HepG2 (cell line): ENCODE measurements around the gene TNFRSF6B. TPM values are rescaled to one million over a fixed set of nuclear protein-coding genes. Genes with fewer than 3 reads are reported as not detected.
A peak's percentile ranks its signal among the peaks of the same experiment; 100 is the strongest.

ENCODE experiments used
- ATAC-seq: fragments of 200-7000 bp; cut with Tn5 transposase; 3 replicates; pipeline ENCODE4 v1.9.1; 2020; ENCODE audit warnings: mild to moderate bottlenecking, moderate library complexity
- BruUV-seq: library from RNA; stranded (reverse); fragments of 400-500 nt; replicated peaks from 2 replicates; lab custom pipeline; 2021; lab: Mats Ljungman, UMichigan
- CTCF ChIA-PET: fragments of 300-600 bp; formaldehyde crosslinking; extraction: SDS; loops from one replicate; lab custom pipeline; 2021; ENCODE audit warnings: low total read pairs, inconsistent platforms, low intra/inter-chr PET ratio; lab: Yijun Ruan, JAX
- POLR2A ChIA-PET: fragments of 350-600 bp; sonication (Branson Sonifier 250); formaldehyde crosslinking; loops from one replicate; lab custom pipeline; 2020; ENCODE audit warnings: antibody characterized with exemption, inconsistent platforms; lab: Yijun Ruan, JAX
- DNase-seq: peaks from one replicate; pipeline ENCODE4 v3.0.0-alpha.2; 2015; ENCODE audit warnings: low spot score
- FAIRE-seq: peaks from 3 replicates; lab custom pipeline; 2011; peaks lifted over from hg19 to GRCh38; lab: Jason Lieb, UNC
- H2AFZ ChIP-seq: one replicate; pipeline ENCODE4 v1.6.1; 2011; ENCODE audit warnings: low read length, inconsistent platforms
- H3K27ac ChIP-seq: fragments of 300-600 bp; 3 replicates; pipeline ENCODE4 v1.8.0; 2011; ENCODE audit warnings: mixed run types, mild to moderate bottlenecking, mixed read lengths, low read length, inconsistent platforms; ENCODE audit not compliant: insufficient read depth; ENCODE audit errors: extremely low read length
- H3K27me3 ChIP-seq, 2 experiments: fragments of 200-600 bp in 1 of 2; 2 replicates in 1 of 2; 3 replicates in 1 of 2; pipeline versions ENCODE4 v1.6.0 to v1.8.0; 2011; ENCODE audit warnings: low read length in 2 of 2, mild to moderate bottlenecking in 2 of 2, moderate library complexity in 2 of 2, inconsistent platforms in 1 of 2; ENCODE audit not compliant: insufficient read depth in 2 of 2, control insufficient read depth in 1 of 2
- H3K36me3 ChIP-seq, 2 experiments: fragments of 200-600 bp in 1 of 2; replicated peaks in 1 of 2; 2 replicates in 1 of 2; 3 replicates in 1 of 2; pipeline versions ENCODE4 v1.5.1 to v1.8.0; 2011; ENCODE audit warnings: low read length in 2 of 2, inconsistent platforms in 1 of 2; ENCODE audit not compliant: insufficient read depth in 2 of 2, control insufficient read depth in 1 of 2
- H3K4me1 ChIP-seq: 2 replicates; pipeline ENCODE4 v1.5.1; 2012; ENCODE audit warnings: low read length, inconsistent platforms; ENCODE audit not compliant: insufficient read depth
- H3K4me2 ChIP-seq: 2 replicates; pipeline ENCODE4 v1.6.0; 2011; ENCODE audit warnings: low read depth, low read length, inconsistent platforms
- H3K4me3 ChIP-seq, 3 experiments: fragments of 200-600 bp in 1 of 3; sonication (generic), shearing (Covaris generic) in 1 of 3; replicated peaks in 1 of 3; 2 replicates each; pipeline ENCODE4 v1.5.1; 2011 to 2016; ENCODE audit warnings: low read length in 3 of 3, inconsistent platforms in 2 of 3, low read depth in 2 of 3, mild to moderate bottlenecking in 2 of 3, control low read depth in 1 of 3, mixed read lengths in 1 of 3; ENCODE audit not compliant: insufficient read depth in 1 of 3
- H3K79me2 ChIP-seq: one replicate; pipeline ENCODE4 v1.6.1; 2011; ENCODE audit warnings: low read length, inconsistent platforms; ENCODE audit not compliant: insufficient read depth
- H3K9ac ChIP-seq: 2 replicates; pipeline ENCODE4 v1.6.0; 2011; ENCODE audit warnings: mild to moderate bottlenecking, low read depth, low read length, inconsistent platforms; ENCODE audit not compliant: insufficient read depth
- H3K9me3 ChIP-seq: 2 replicates; pipeline ENCODE4 v1.5.1; 2012; ENCODE audit warnings: mild to moderate bottlenecking, low read length
- H4K20me1 ChIP-seq: 2 replicates; pipeline ENCODE4 v1.6.0; 2011; ENCODE audit warnings: inconsistent platforms, mild to moderate bottlenecking, low read length, moderate library complexity; ENCODE audit not compliant: insufficient read depth
- ASH2L ChIP-seq: fragments of 300-600, 200-600 bp; sonication (generic); IDR thresholded peaks from 2 replicates; pipeline ENCODE4 v1.7.0; 2017; ENCODE audit warnings: low read depth, mild to moderate bottlenecking, moderate library complexity, mixed read lengths, low read length; ENCODE audit not compliant: insufficient read length
- DMAP1 ChIP-seq: IDR thresholded peaks from 2 replicates; pipeline ENCODE4 v1.6.1; 2016
- DNMT1 ChIP-seq: sonication (generic); formaldehyde crosslinking; IDR thresholded peaks from 2 replicates; pipeline ENCODE4 v1.5.1; 2020; ENCODE audit warnings: mild to moderate bottlenecking, missing genetic modification reagents
- GTF3A ChIP-seq: sonication (generic); formaldehyde crosslinking; conservative IDR thresholded peaks from 2 replicates; pipeline ENCODE4 v1.4.0; 2020; ENCODE audit warnings: mild to moderate bottlenecking, missing genetic modification reagents
- HCFC1 ChIP-seq: fragments of 150-350 bp; IDR thresholded peaks from 2 replicates; pipeline ENCODE4 v1.6.1; 2014; ENCODE audit warnings: low read depth, low read length
- JUNB ChIP-seq: sonication (generic); formaldehyde crosslinking; IDR thresholded peaks from 2 replicates; pipeline ENCODE4 v1.8.0; 2022; ENCODE audit warnings: missing genetic modification reagents, mild to moderate bottlenecking, borderline replicate concordance
- MYC ChIP-seq: sonication (generic); formaldehyde crosslinking; IDR thresholded peaks from 2 replicates; pipeline ENCODE4 v1.9.0; 2021; ENCODE audit warnings: missing genetic modification reagents, borderline replicate concordance
- PBX2 ChIP-seq: IDR thresholded peaks from 2 replicates; pipeline ENCODE4 v1.6.1; 2016; ENCODE audit warnings: control low read depth
- PCBP1 ChIP-seq: fragments of 200-400 bp; formaldehyde crosslinking; IDR thresholded peaks from 2 replicates; pipeline ENCODE4 v1.6.1; 2017; ENCODE audit warnings: mild to moderate bottlenecking, low read depth, low read length, borderline replicate concordance
- PHF8 ChIP-seq: sonication (generic); formaldehyde crosslinking; IDR thresholded peaks from 2 replicates; pipeline ENCODE4 v1.5.0; 2020; ENCODE audit warnings: missing genetic modification reagents
- SSRP1 ChIP-seq: IDR thresholded peaks from 2 replicates; pipeline ENCODE4 v1.6.1; 2016; ENCODE audit warnings: control low read depth
- XRCC5 ChIP-seq: fragments of 200-400 bp; formaldehyde crosslinking; optimal IDR thresholded peaks from 2 replicates; pipeline ENCODE3; 2017; ENCODE audit warnings: mild to moderate bottlenecking, low read length
- YY1 ChIP-seq: IDR thresholded peaks from 2 replicates; pipeline ENCODE4 v1.6.1; 2011; ENCODE audit warnings: low read length, low read depth, moderate library complexity, mild to moderate bottlenecking; ENCODE audit not compliant: insufficient read depth, insufficient replicate concordance
- ZBTB38 ChIP-seq: sonication (generic); formaldehyde crosslinking; IDR thresholded peaks from 2 replicates; pipeline ENCODE4 v1.5.1; 2020; ENCODE audit warnings: mild to moderate bottlenecking, missing genetic modification reagents
- ZNF598 ChIP-seq: sonication (generic); formaldehyde crosslinking; IDR thresholded peaks from 2 replicates; pipeline ENCODE4 v1.5.1; 2020; ENCODE audit warnings: mild to moderate bottlenecking, missing genetic modification reagents, borderline replicate concordance
- WGBS: methylation state at CpG from one replicate; pipeline ENCODE4 v1.1.6; 2017; ENCODE audit warnings: low lambda C conversion rate; 5-methylcytosine and 5-hydroxymethylcytosine counted together
- in situ Hi-C: cut with HindIII; loops from 2 replicates; pipeline ENCODE4 v1.10.0; 2017; ENCODE audit warnings: low pct_unique_long_range_greater_than_20kb; ENCODE audit not compliant: extremely low pct_ligation_motif_present
- intact Hi-C: fragments of 100-400 bp; cut with micrococcal nuclease; formaldehyde crosslinking; loops from one replicate; pipeline ENCODE4 v1.10.0; 2022; ENCODE audit not compliant: unreplicated experiment
- polyA plus RNA-seq, 8 experiments: library from polyadenylated mRNA; depleted of rRNA in 3 of 8; stranded (reverse) in 7 of 8; unstranded in 1 of 8; fragments of >200 nt; fragmentation: Illumina TruSeq in 4 of 8; extraction: Trizol in 4 of 8; gene quantifications; 2 replicates each; pipeline versions ENCODE4 v1.2.1 to v1.2.3, GENCODE V29; 2011 to 2016; ENCODE audit warnings: low read depth in 4 of 8, missing spikeins in 1 of 8, mixed read lengths in 1 of 8; ENCODE audit not compliant: insufficient read depth in 1 of 8
- total RNA-seq, 5 experiments: library from RNA; depleted of rRNA; stranded (reverse); fragments of >200 nt; fragmentation: Illumina TruSeq; extraction: Trizol; gene quantifications; 2 replicates each; pipeline ENCODE4 v1.2.3, GENCODE V29; 2016; ENCODE audit warnings: low read depth in 1 of 5
- TF ChIP-seq, protein P1 (sequence below): sonication (generic); formaldehyde crosslinking; IDR thresholded peaks from 2 replicates; pipeline ENCODE4 v1.4.0; 2020; ENCODE audit warnings: missing genetic modification reagents

The TNFRSF6B gene
- total and polyA plus RNA-seq, 2 of the 13 experiments (the other 11 are each of a cell fraction or from before 2014, with no cell fraction given) = 0.24 TPM; not detected in 1

DNA sequence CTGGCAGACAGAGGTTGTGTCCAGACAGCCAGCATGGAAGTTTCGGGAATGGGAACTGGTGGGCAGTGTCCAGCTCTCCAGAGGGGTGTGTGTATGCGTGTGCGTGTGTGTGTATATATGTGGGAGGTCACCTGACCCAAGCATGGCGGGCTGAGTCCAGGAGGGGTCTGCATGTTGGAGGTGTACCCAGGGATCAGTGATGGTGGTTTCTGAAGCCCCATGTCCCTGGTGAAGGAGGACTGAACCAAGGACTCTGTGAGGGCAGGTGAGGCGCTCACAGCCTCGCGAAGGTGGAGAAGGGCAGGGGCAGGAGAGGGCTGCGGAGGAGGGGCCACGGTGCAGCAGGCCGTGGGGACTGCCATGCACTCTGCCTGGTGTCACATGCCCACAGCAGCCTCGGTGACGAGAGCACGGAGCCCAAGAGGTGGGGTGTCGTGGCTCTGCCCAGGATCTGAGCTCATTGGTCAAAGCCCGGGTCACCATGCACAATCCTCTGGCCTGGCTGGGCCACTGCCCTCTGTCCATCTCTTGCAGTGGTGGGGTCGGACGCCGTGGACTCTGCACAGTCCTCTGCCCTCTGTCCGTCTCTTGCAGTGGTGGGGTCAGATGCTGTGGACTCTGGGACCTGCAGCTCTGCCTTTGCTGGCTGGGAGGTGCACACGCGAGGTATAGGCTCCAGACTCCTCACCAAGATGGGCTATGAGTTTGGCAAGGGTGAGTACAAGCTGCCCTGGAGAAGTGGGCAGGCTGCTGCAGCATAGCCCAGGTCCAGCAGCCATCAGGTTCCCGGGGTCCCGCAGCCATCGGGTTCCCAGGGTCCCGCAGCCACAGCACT is 37.9 kb downstream of the TNFRSF6B start (continued):
- TF ChIP-seq, protein P1, sequence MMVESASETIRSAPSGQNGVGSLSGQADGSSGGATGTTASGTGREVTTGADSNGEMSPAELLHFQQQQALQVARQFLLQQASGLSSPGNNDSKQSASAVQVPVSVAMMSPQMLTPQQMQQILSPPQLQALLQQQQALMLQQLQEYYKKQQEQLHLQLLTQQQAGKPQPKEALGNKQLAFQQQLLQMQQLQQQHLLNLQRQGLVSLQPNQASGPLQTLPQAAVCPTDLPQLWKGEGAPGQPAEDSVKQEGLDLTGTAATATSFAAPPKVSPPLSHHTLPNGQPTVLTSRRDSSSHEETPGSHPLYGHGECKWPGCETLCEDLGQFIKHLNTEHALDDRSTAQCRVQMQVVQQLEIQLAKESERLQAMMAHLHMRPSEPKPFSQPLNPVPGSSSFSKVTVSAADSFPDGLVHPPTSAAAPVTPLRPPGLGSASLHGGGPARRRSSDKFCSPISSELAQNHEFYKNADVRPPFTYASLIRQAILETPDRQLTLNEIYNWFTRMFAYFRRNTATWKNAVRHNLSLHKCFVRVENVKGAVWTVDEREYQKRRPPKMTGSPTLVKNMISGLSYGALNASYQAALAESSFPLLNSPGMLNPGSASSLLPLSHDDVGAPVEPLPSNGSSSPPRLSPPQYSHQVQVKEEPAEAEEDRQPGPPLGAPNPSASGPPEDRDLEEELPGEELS (CRISPR knock-in tag) = no peak
- TF ChIP-seq ZNF598 (CRISPR knock-in tag) = 0 out of 2 replicates have a peak, but pooled peaks have one; percentile 48
- peak; percentile 96 for TF ChIP-seq ZBTB38 (CRISPR knock-in tag)
- TF ChIP-seq DNMT1 (CRISPR knock-in tag) = peak; percentile 93; the same call in 1 of the 2 replicates

DNA sequence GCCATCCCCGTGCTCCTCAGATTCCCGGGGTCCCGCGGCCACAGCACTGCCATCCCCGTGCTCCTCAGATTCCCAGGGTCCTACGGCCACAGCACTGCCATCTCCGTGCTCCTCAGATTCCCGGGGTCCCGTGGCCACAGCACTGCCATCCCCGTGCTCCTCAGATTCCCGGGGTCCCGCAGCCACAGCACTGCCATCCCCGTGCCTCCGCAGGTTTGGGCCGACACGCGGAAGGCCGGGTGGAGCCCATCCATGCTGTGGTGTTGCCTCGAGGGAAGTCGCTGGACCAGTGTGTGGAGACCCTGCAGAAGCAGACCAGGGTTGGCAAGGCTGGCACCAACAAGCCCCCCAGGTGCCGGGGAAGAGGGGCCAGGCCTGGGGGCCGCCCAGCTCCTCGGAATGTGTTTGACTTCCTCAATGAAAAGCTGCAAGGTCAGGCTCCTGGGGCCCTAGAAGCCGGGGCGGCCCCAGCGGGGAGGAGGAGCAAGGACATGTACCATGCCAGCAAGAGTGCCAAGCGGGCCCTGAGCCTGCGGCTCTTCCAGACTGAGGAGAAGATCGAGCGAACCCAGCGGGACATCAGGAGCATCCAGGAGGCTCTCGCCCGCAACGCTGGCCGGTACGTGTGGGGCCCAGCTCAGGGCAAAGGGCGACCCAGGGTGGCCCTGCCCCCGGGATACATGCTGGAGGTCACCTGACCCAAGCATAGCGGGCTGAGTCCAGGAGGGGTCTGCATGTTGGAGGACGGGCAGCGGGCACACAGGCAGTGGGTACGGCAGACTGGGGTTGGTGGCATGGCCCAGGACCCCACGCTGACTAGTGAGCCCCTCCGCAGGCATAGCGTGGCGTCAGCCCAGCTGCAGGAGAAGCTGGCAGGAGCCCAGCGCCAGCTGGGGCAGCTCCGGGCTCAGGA is 38.8 kb downstream of the TNFRSF6B start:
- ATAC-seq = no peak
- peaks cover 31% of the 10 kb centered on the region for H3K79me2 ChIP-seq
- no peak for FAIRE-seq
- intact Hi-C loops = loop anchor here (5.0 kb wide), 1 partner anchor 198 kb away; the partner anchor contains the start of gene PTK6
- no peak for DNase-seq
- H3K9ac ChIP-seq = no peak overlapping the region; the same call in 1 of the 2 replicates
- H3K4me3 ChIP-seq = peak overlapping the region in 1 of 3 experiments; percentile 32; a peak in 1 of 6 replicates
- H3K36me3 ChIP-seq = peaks cover 30 to 37% of the 10 kb centered on the region in 2 experiments
- peaks cover 40% of the 10 kb centered on the region for H3K4me1 ChIP-seq
- in situ Hi-C loops = no loop called here
- H3K27me3 ChIP-seq = no peaks in the 10 kb centered on the region
- WGBS = 79% methylated on average over 43 of the region's 48 CpGs
- H3K9me3 ChIP-seq = no peaks in the 10 kb centered on the region
- H3K4me2 ChIP-seq = peak overlapping the region; percentile 48
- peak overlapping the region; percentile 93 for H3K27ac ChIP-seq
- ChIA-PET CTCF (no interaction called here), POLR2A (interaction anchor here (2.7 to 7.3 kb wide), 4 partner anchors 8 to 129 kb away, joined by 9 to 190 read pairs (median 73); partner anchors contain the start of genes ARFRP1, TPD52L2 and ZGPAT)
- H2AFZ ChIP-seq = no peak overlapping the region
- BruUV-seq = no TSS peak
- H4K20me1 ChIP-seq = no peaks in the 10 kb centered on the region
- TF ChIP-seq DMAP1 (CRISPR knock-in tag) (no peak), ASH2L (no peak), XRCC5 (peak; percentile 48), PCBP1 (0 out of 2 replicates have a peak, but pooled peaks have one; percentile 66), ZBTB38 (CRISPR knock-in tag) (peak; percentile 96), PBX2 (no peak), HCFC1 (no peak), YY1 (no peak), MYC (no peak; the same call in 1 of the 2 replicates), JUNB (CRISPR knock-in tag) (no peak), GTF3A (CRISPR knock-in tag) (no peak), SSRP1 (no peak), PHF8 (no peak)
